DND-41 (cell line): Measurements from ENCODE around the gene DPRX.

Experiments
- CTCF ChIP-seq: IDR thresholded peaks from 2 replicates; pipeline ENCODE4 v1.5.1; 2012; ENCODE audit warnings: borderline replicate concordance, low read length, moderate library complexity, mild to moderate bottlenecking; ENCODE audit not compliant: poor library complexity, severe bottlenecking; ENCODE audit errors: extremely low read depth
- EZH2 ChIP-seq: IDR thresholded peaks from 3 replicates; pipeline ENCODE4 v1.6.1; 2012; ENCODE audit warnings: borderline replicate concordance, low read depth, mild to moderate bottlenecking, moderate library complexity, low read length, inconsistent platforms; ENCODE audit not compliant: severe bottlenecking

- no peak for TF ChIP-seq CTCF
- TF ChIP-seq EZH2: no peak
Observed at GRCh38 chr19:53586277-53586691, 45.5 kb upstream of the DPRX start.
